HG02678 (cell line): ENCODE data around the gene GFRA4.
"Not testable (repeated sequence)": the region's sequence is repeated elsewhere in the genome, so short reads cannot be mapped to it uniquely, and the experiment has no call there.

Source experiments
- ATAC-seq: cut with Tn5 transposase; IDR thresholded peaks from one replicate; pipeline ENCODE4 v1.9.1; 2021; ENCODE audit warnings: mild to moderate bottlenecking, moderate library complexity; ENCODE audit not compliant: unreplicated experiment

GFRA4 gene

GRCh38 chr20:3627476-3627875 is 35.7 kb downstream of the GFRA4 start:
- ATAC-seq, result no peak

DNA sequence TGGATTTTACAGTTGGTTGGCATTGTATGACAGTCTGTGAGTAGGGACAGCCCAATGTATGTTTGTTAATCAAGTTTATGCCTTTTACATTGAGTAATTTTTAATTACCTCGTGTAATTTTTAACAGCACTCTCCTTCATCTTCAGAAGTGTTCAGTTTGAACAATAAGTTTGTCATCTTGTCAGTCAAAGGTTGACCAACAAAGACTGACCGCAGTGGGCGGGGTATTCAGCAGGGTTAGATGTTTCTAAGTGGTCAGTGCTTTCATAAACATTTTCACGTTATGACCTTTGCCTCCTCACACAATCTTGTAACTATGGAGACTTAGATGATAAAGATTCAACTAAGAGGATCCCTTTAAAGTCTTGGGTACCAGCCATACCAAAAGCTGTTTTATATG is 40.8 kb downstream of the GFRA4 start:
- ATAC-seq, result no peak

DNA sequence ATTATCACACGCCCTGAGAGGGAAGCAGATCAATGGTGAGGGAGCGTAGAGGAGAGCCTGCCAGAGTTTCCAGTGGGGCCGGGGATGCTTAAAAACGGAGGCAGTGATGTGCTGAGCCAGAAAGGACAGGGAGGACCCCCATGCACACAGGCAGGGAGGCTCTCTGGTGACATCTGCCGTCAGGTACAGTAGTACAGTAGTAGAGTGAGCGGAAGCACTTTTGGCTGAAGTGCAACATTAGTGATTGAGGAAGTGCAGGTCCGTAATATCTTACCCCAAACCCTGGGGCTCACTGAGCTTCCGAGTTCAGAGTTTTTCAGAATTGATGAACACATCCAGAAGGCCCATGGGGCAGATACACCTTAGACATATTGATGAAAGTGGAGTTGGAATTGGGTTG is 42.1 kb downstream of the GFRA4 start:
- ATAC-seq, result no peak

- ATAC-seq, result no peak
These were observed 46.9 kb downstream of the GFRA4 start for GRCh38 chr20:3616250-3616649.

- not testable (repeated sequence) for ATAC-seq
These were observed 47.9 kb downstream of the GFRA4 start for GRCh38 chr20:3615171-3615840.

- no peak for ATAC-seq
These were observed 48.7 kb downstream of the GFRA4 start for GRCh38 chr20:3614466-3614865.

- no peak for ATAC-seq
These were observed 49.3 kb downstream of the GFRA4 start for GRCh38 chr20:3613821-3614440.

DNA sequence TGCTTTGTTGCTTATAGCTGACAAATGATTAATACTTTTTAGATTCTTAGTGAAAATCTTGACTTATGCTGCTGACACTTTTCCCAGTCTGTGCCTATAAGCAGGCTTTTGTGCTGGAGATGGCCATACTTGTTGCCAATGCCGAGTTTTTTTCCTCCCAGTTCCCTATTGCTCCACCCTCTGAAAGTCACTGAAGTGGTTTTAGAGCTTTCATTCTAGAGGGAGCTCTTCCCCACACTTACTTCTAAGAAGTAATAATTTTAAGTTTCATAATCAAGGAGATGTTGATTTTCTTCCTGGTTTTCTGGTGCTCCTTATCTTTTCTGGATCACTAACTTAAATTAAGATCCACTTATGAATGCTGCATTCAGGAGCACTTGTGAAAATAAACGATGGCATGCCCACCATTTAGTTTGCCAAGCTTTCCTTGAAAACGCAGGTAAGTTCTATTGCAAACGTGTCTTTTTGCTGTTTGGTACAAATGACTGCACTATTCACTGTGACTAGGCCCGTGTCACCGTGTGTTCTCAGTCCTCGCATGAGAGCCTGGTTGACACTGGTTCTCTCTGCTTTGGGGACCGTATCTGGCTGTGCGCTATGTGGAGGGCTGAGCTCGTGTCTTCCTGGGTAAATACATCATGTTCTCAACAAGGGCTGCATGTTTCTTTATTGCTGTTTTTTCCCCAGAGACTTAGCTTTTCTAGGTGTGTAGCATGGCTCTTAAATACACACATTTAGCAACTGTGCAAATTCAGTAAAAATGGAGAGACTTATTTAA is 50.2 kb downstream of the GFRA4 start:
- ATAC-seq, result no peak

DNA sequence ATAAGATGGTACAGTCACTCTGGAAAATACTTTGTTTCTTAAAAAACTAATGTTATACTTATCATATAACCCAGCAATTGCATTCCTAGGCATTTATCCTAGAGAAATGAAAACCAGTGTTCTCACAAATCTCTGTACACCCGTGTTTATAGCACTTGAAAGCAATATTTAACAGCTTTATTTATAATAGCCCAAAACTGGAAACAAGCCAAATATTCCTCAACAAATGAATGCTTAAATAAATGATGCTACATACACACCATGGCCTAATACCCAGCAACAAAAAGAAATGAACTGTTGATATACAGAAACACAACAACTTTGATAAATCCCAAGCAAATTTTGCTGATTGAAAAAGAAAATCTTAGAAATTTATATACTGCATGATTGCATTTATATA is 51.3 kb downstream of the GFRA4 start:
- no peak for ATAC-seq
